NOMO-1 treated with DMSO at 0.1 percent for 48 hours (cell line): ENCODE data around the gene GABBR2.

ENCODE experiments used
- DNase-seq: peaks from one replicate; lab custom pipeline; 2025; ENCODE audit not compliant: unreplicated experiment; lab: John Stamatoyannopoulos, UW

The GABBR2 gene

DNA sequence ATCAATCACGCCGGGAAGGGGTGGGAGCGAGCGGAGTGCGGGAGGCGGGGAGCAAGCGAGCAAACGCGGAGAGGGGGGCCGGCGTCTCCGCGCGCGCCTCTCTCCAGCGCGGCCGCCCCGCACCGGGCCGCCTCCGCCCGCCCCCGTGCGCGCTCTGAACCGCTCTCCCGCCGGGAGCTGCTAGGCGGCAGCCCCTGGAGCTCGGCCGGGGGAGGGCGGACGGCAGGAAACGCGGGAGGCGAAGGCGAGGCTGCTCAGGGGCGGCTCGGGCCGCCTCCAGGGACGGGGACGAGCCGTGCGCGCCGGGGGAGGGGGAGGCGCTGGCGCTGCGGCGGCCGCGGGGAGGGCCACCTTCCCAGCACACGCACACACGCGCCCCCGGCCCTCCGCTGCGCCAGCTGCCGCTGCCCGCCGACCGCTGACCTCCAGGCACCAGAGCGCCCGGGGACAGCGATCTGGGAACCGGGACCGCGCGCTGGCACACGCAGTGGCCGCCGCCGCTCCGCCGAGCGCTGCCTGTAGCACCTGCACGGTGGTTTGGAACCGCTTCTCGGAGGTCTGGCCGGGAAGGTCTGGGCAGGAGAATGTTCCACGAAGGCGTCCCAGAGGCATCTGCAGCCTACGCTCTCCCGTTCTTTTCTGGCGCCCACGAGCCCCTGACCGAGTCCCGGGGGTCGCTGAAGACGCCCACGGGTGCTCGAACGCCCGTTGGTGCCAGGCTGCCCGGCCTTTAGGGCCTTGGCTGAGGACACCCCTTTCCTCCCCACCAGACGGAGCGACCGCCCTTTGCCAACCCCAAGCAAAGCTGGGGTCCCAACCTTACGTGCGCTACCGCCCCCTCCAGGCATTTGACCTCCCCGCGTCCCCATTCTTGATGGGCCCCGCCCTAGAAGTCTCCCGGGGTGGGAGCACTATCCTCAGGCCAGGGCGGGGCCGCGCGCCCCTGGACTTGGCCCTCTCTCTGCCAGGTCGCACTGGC, at the start of gene GABBR2:
GABBR2 (minus strand) TSS at position 3 of the 979 bp plus-strand sequence. CDS start 198 bp downstream, outside the sequence.
- DNase-seq, result no peak

DNA sequence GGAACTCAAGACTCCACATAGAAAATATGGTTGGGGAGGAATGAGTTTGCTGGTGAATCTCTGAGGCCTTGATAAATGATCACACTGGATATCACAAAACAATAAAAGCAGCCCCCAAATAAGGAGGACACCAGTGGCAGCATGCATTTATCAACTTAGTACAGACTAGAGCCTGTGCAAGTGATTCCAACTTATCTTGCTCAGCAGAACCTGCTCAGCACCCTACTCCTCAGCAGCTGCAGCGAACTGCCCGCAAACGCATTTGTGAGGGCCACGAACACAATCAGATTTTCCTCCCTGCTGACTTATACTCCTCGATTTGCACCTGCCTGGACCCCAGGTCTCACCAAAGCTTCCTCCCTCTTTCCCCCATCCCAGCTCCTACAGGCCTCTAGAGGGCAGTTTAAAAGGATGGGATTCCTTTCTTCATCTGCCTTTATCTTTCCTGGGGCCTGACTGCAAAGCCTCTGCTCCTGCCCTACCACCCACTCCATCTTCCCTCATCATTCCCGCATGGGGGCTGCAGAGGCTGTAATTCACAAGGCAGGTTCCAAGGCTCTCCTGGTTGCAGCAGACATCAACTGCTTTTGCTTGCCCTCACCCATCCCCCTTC, 46.4 kb upstream of the GABBR2 start:
- no peak for DNase-seq

DNA sequence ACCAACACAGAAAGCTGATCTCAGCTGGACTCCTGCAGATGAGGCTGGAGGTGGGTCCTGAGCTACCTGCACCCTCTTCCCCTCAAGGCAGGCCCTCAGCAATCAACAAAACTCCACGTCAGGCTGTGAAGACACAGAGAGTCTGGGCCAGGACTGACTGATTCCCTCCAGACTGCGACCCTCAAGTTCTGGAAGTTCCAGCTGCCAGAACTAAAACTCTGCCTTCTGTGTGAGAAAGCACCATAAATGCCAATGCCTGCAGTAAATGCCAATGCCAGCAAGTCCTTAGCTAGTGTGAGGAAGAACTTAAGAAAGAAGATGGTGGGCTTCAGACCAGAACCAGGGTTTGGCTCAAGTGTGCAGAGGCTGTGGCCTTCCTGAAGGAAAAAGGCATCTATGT, 42.5 kb upstream of the GABBR2 start:
- no peak for DNase-seq

DNA sequence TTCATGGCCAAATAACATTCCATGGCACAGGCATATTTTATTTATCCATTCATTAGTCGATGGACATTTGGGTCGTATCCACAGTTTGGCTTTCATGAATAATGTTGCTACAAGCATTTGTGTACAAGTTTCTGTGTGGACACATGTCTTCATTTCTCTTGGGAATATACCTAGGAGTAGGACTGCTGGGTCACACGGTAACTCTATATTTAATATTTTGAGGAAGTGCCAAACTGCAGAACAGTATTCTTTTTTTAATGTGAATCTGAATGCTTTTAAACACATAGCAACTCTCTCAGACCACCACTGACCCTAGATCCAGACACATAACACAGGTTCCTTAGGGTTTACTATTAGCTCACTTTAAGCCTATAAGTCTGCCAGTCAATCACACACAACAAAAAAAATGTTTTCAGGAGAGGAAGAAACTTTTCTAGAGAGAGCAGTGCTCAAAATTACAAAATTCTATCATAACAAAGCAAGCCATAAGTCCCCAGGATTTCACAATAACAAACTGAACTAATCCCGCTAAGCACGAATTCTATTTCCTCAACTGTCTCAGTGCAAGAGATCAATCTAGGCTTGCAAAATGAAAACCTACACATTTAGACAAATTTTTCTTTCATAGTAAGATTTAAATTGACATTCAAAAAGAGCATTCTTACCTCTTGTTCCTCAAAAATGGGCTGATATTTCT, 41.8 kb upstream of the GABBR2 start:
- DNase-seq, result peak; percentile 81

DNA sequence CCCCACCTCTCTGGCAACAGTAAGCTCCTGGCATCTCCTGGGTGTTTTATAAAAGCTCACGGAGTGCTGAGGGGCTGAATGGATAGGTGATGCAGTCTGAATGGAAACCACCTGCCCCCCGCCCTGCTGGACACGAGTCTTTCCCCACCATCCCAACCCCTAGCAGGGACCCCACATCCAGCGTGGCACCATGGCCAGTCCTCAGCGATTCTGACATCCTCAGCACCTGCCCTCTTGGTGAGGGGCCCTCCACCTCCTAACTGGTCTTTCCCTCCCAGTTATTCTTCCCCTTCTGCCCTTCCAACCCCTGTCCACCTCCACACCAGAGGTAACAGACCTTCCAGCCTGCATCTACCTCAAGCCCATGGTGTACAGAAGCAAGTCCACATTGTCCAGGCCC, 38.7 kb upstream of the GABBR2 start:
- no peak for DNase-seq

DNA sequence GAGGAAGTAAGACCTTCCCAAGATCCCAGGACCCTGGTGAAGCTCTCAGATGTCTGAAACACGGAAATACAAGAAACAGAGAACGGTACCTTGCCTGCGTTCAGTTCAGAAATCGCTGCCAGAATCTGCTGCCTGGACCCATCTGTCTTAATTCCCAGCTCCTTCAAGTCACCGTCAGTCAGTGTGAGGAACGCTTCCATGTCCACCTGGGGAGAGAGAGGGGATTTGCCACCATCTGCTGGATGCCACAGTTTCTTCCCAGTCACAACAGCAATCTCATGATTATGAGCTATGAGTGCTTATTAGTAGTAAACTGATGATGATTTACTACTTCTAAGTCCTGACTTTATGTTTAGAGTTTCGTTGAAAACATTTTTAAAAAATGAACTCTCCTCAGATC, 36.7 kb upstream of the GABBR2 start:
- no peak for DNase-seq

DNA sequence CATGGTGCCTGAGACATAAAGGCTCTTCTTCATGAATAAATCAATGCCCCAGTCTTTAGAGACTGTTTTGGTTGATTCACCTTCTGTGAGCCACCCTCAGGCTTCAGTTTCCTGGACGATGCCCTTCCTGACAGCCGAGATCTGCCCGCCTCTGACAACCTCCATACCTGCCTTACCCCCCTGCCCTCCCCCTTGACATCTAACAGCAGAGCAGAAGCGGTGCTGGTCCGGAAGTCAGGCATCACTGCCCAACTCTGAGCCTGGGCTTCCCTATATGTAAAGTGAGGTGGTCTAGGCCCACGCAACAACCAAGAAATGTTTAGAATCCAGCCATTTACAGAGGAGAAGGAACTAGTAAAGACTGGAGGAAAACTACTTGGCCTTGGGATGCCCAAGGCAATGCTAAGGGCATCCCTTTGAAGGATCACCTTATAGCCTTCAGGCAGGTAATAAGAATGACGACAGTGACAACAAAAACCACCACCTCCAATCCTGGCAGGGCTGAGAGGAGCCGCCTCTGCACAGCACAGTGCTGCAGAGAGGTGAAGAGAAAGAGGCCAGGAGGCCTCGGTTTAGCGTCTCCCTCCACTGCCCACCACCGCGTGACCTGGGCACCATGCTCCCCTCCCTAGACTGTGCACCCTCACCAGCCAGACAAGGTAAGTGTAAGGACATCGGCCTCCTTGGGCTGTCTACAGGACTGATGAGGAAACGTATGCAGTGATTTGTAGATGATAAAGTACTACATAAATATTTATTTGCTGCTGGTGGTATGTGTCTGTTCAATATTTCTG, 35.3 kb upstream of the GABBR2 start:
- DNase-seq, result no peak

DNA sequence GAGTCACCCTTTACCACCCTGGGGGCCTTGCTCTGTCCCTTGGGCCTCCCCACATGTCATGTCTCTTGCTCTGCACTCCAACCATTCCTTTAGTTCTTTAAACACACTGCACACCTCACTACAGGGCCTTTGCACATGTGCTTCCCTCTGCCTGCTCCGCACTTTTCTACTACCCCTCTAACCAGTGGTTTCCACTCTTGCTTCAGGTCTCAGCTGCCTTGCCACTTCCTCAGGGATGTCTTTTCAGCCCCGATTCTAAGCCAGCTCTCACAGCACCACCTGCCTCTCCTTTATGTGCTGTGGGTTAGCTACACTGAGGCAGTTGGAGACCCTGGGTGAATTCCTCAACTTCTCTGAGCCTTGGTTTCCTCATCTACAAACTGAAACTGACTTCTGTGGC, 34.6 kb upstream of the GABBR2 start:
- DNase-seq, result no peak

DNA sequence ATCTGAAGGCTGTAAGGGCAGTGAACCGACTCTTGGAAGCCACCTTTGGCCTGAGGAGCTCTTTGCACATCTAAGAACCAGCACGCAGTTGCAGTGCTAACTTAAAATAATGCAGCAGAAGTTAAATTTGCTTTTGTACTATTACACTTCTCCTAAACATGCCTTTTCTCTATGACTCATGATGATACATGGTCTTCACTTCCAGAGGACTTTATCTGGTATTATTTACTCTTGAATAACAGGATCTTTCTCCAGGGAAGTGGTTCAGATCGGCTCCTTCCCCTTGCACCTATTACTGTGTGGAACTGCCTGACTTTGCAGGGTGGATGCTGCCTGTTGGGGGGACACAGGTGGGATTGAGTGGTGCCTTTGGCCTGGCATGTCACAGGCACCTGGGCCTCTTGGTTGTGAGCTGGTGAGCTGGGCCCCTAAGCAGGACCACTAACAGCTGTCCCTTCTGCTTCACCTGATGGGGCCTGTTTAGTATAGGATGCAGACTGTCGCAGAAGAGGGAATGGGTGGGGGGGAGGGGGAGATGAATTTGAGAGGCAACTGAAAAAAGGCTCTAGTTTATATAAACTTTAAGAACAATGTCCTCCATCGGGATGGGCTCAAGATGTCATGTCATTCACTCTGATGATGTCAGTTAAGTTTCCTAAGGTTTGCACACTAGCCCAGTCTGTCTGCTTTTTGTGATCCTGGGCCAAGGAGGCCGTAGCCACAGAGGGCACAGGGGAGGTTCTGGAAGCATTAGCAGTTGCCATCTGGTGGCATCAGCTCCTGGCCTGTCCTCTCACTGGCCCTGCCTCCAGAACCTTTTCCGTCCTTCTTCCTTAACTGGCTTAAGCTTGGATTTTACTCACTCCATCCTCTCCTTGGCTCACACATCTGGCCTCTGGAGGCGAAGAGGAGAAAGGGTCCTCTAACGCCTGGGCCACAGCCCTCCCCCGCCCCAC, 33.9 kb upstream of the GABBR2 start:
- DNase-seq, result no peak

DNA sequence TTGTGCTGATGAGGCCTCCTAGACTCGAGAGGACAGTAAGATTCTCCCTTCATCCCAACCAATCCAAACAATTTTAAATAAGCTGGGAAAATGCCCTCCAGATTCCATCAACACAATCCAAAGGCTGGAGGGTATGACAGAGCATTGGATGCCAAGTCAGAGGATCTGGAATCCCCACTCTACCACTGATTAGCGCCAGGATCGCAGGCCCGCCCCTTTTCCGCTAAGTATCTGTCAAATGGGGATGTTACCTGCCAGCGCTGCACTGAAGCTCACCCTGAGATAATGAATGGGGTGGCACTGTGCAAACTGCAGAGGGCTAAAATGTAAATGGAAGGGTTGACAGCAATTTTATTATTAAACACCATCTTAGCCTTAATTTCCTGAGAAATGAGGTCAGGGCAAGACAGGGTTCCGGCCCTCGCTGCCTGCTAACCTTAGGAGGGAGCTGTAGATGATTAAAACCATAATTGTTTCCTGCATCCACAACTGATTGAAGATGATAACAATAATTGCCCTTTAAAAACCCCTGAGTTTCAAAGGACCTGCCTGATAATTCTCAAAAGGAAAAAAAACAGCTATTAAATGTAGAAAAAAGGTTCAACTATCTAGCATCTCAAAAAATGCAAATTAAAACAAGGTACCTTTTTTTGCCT, 31.6 kb upstream of the GABBR2 start:
- DNase-seq, result no peak

DNA sequence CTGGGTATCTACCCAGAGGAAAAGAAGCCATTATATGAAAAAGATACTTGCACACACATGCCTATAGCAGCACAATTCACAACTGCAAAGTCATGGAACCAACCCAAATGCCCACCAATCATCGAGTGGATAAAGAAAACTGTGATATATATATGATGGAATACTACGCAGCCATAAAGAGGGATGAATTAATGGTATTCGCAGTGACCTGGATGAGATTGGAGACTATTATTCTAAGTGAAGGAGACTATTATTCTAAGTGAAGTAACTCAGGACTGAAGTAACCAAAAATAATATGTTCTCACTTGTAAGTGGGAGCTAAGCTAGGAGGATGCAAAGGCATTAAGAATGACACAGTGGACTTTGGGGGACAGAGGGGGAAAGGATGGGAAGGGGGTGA, 30.0 kb upstream of the GABBR2 start:
- DNase-seq, result no peak

DNA sequence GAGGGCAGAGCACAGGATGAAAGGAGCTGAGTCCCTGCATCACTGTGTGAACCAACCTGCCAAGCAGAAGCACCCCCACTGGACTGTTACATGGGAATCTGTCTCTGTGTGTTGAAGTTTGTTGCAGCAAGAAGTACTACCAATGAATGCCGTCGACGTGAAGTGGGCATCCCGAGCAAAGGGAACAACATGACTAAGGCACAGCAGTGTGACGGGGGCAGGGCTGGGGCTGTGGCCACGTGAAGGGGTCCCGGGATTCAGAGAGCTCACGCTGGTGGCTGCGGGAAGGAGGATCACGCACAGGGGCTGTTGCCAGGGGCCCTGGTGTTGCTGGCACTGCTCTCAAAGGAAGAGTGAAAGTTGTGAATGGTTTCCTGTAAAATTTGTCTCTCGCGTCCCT, 27.5 kb upstream of the GABBR2 start:
- no peak for DNase-seq

DNA sequence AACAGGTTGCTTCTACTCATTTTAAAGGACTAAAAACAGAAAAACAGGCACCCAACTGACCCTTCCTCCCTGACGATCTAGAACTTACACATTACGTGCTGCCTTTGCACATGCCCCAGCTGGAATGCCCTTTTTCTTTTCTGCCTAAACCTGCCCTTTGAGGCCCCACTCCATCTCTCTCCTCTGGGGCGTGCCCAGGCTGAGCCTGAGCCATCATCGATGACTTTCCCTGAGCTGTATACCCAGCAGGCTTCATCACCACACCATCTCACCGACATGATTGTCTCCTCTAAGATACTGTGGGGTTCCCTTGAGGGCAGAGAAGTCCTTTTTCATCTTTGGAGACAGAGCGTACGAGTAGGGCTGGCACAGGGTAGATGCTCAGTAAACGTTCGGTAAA, 24.1 kb upstream of the GABBR2 start:
- no peak for DNase-seq

DNA sequence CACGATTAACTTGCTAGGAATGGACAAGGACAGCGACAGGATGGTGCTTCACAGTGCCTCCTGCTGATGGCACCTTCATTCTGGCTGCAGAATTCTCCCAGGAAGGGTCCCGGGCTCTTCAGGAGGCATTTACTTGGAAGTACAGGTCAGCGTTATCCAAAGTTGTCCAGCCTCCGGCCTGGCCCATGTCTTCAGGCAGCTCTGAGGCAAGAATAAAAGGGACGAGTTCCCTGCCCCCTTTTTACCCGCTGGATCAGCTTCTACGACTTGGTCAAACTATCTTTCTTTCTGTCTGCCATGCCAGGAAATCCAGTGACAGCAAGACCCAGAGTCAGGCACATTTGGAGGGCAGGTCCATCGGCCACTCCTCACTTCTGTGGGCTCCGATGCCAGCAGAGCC, 23.4 kb upstream of the GABBR2 start:
- no peak for DNase-seq

DNA sequence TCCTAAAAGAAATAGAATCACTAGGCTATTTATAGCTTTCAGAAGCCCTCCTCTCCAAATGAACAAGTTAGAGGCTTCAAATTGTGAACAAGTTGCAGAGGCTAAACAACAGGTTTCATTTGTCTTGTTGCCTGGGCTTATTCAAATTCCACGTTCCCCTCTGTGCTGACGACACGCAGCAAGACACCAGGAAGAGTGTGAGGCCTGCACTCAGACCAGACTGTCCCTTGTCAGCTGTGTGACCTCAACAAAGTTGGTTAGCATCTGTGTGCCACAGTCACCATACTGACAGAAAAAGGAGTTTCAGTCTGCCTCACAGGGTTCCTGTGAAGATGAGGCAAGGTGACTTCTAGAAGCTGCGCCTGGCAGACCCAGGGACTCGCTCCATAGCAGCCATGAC, 22.1 kb upstream of the GABBR2 start:
- no peak for DNase-seq

DNA sequence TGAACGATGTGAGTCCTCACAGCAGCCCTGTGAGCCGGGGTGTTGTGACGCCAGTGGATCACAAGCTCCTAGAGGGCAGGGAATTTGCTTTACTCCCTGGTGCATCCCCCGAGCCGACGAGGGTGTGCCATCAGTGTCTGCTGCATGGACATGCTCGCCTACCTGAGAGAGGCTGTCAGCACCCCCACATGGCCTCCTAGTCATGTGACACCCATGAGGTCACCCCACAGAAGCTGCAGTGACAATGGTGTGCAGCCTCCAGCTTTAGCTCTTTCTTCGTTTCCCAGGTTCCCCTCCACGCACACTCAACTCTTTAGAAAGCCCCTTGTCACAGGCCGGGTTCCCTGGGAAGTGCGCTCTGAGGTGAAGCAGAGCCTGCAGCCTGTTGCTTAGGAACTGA, 19.8 kb upstream of the GABBR2 start:
- DNase-seq, result no peak

DNA sequence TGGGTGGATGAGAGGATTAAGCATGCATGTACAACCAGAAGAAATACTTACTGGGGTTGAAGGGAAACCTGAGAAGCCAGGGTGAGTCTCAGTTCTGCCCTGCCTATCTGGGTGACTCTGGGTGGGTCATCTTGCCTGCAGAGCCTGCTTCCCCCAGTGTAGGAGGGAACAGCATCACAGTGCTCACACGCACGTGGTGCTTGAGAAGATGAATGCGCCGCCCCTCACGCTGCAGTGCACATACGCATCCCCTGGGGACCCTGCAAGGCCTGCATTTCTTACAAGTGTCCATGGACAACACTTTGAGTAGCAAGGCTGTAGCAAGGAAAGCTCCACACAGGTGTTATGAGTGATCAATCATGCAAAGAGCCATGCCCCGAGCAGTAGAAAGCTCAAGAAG, 18.7 kb upstream of the GABBR2 start:
- no peak for DNase-seq

DNA sequence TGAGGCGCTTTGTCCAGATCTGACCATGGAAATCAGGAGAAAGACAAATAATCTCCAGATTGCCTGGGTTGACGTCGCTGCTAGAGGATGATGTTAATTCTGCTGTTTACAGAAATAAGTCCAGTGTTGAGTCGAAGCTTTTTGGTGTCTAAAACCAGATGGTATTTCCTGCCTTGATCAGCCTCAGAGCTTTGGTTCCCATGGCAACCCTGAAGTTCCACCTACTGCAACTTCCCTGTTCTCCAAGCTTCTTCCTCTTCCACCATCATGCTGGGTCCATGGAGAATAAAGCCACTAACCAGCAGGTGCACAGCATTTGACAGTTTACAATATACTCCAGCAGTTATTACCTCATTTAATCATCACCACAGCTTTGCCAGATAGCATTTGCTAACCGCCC, 18.0 kb upstream of the GABBR2 start:
- DNase-seq, result peak; percentile 84

DNA sequence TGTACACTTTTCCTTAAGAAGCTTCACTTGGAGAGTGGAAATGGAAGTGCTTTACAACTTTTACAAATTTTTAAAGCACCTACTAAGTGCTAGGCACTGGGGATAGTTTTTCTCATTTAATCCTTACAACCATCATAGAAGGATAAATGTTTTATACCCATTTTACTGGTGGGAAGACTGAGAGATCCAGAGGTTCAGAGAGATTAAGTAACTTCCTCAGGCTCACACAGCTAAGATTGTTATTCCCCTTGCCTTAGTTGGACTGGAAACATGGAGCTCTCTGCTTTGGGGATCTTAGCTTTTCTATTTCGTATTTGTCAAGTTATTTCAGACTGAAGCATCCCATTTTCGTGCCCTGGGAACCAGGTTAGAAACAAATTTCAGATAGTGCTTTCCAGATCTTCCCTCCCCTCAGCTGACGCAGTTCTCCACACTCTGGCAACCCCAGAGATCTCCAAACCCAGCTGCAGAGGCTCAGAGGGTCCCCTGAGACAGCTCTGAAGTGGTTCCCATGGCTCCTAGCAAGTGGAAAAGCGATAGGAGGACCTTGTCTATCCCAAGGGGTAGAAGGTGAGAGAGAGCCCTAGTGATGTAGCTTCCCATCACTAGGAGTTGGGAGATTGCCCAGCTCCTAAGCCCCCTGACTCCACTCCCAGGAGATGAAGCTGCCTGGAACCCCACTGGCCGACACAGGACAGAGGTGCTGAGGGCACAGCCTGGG, 16.2 kb upstream of the GABBR2 start:
- DNase-seq, result no peak
